SK-N-SH (cell line): ENCODE data around the gene ZBTB7B. TPM values are rescaled to one million over a fixed set of nuclear protein-coding genes. Genes with fewer than 3 reads are reported as not detected.

ENCODE experiments used
- CTCF ChIA-PET: fragments of 300-600, 350-600 bp; formaldehyde crosslinking; extraction: SDS; loops from one replicate; lab custom pipeline; 2021; lab: Yijun Ruan, JAX
- POLR2A ChIA-PET: fragments of 350-600 bp; sonication (Branson Sonifier 250); formaldehyde crosslinking; extraction: SDS; loops from one replicate; lab custom pipeline; 2020; ENCODE audit warnings: antibody characterized with exemption, inconsistent platforms; lab: Yijun Ruan, JAX
- DNase-seq: peaks from one replicate; pipeline ENCODE4 v3.0.0; 2012
- H2AFZ ChIP-seq: fragments of 200-600 bp; sonication (generic); 2 replicates; pipeline ENCODE4 v1.8.1; 2016; ENCODE audit warnings: antibody characterized with exemption, mild to moderate bottlenecking, low read depth
- H3F3A ChIP-seq: fragments of 200-600 bp; sonication (generic); replicated peaks from 2 replicates; pipeline ENCODE3; 2016; ENCODE audit warnings: antibody characterized with exemption, mild to moderate bottlenecking; ENCODE audit not compliant: insufficient read depth
- H3K27ac ChIP-seq, 2 experiments: fragments of 200-500 bp in 1 of 2; fragments of 200-600 bp in 1 of 2; sonication (Bioruptor generic) in 1 of 2; sonication (generic), shearing (Covaris generic) in 1 of 2; 2 replicates each; pipeline versions ENCODE4 v1.5.1 to v1.6.1; 2014 to 2016; ENCODE audit warnings: low read depth in 2 of 2, inconsistent platforms in 1 of 2, low read length in 1 of 2, mild to moderate bottlenecking in 1 of 2, mixed read lengths in 1 of 2
- H3K27me3 ChIP-seq: fragments of 200-600 bp; sonication (generic), shearing (Covaris generic); 2 replicates; pipeline ENCODE4 v1.6.1; 2016; ENCODE audit warnings: mixed run types; ENCODE audit not compliant: insufficient read depth
- H3K36me3 ChIP-seq, 2 experiments: fragments of 200-500 bp in 1 of 2; fragments of 200-600 bp in 1 of 2; sonication (Bioruptor generic) in 1 of 2; sonication (generic) in 1 of 2; replicated peaks in 1 of 2; 2 replicates each; pipeline versions ENCODE3 to v1.5.1; 2014 to 2016; ENCODE audit warnings: low read length in 1 of 2, mild to moderate bottlenecking in 1 of 2; ENCODE audit not compliant: insufficient read depth in 2 of 2, control insufficient read depth in 1 of 2
- H3K4me1 ChIP-seq, 2 experiments: fragments of 200-500 bp in 1 of 2; fragments of 200-600 bp in 1 of 2; sonication (Bioruptor generic) in 1 of 2; sonication (generic), shearing (Covaris generic) in 1 of 2; 2 replicates each; pipeline versions ENCODE4 v1.5.1 to v1.6.1; 2014 to 2016; ENCODE audit warnings: low read depth in 1 of 2, low read length in 1 of 2, mixed run types in 1 of 2; ENCODE audit not compliant: insufficient read depth in 2 of 2, control insufficient read depth in 1 of 2
- H3K4me2 ChIP-seq: fragments of 200-600 bp; sonication (generic), shearing (Covaris generic); 2 replicates; pipeline ENCODE4 v1.6.1; 2017; ENCODE audit warnings: mixed run types
- H3K4me3 ChIP-seq, 2 experiments: fragments of 200-500 bp in 1 of 2; fragments of 200-600 bp in 1 of 2; sonication (Bioruptor generic) in 1 of 2; sonication (generic), shearing (Covaris generic) in 1 of 2; 2 replicates each; pipeline versions ENCODE4 v1.5.1 to v1.8.1; 2014 to 2016; ENCODE audit warnings: low read depth in 2 of 2, inconsistent platforms in 1 of 2, low read length in 1 of 2, mild to moderate bottlenecking in 1 of 2, mixed read lengths in 1 of 2, moderate library complexity in 1 of 2
- H3K79me2 ChIP-seq: fragments of 200-600 bp; sonication (generic); 2 replicates; pipeline ENCODE4 v1.8.1; 2017; ENCODE audit warnings: mild to moderate bottlenecking; ENCODE audit not compliant: insufficient read depth
- H3K9ac ChIP-seq: fragments of 200-600 bp; sonication (generic); 2 replicates; pipeline ENCODE4 v1.6.1; 2017; ENCODE audit warnings: mixed run types
- H3K9me2 ChIP-seq: fragments of 200-600 bp; sonication (generic); 2 replicates; pipeline ENCODE4 v1.6.1; 2017; ENCODE audit warnings: mixed run types
- H3K9me3 ChIP-seq: fragments of 200-600 bp; sonication (generic); 2 replicates; pipeline ENCODE4 v1.6.1; 2017; ENCODE audit warnings: mixed run types, mild to moderate bottlenecking, moderate library complexity
- H4K20me1 ChIP-seq: fragments of 200-600 bp; sonication (generic); 2 replicates; pipeline ENCODE4 v1.6.1; 2017; ENCODE audit warnings: mild to moderate bottlenecking, mixed run types; ENCODE audit not compliant: insufficient read depth
- CHD2 ChIP-seq: fragments of 150-350 bp; IDR thresholded peaks from 2 replicates; pipeline ENCODE4 v1.6.1; 2018; ENCODE audit warnings: low read length; ENCODE audit not compliant: partially characterized antibody
- ELF1 ChIP-seq: IDR thresholded peaks from 2 replicates; pipeline ENCODE4 v1.4.0; 2012
- EP300 ChIP-seq, 2 experiments: IDR thresholded peaks; 2 replicates each; pipeline versions ENCODE4 v1.4.0 to v1.6.1; 2012; ENCODE audit warnings: borderline replicate concordance in 1 of 2, low read depth in 1 of 2, low read length in 1 of 2
- FOXJ3 ChIP-seq: sonication (generic); formaldehyde crosslinking; IDR thresholded peaks from 2 replicates; pipeline ENCODE4 v1.5.1; 2020; ENCODE audit warnings: mild to moderate bottlenecking, missing genetic modification reagents
- FOXM1 ChIP-seq: IDR thresholded peaks from 2 replicates; pipeline ENCODE4 v1.4.0; 2012; ENCODE audit warnings: low read depth, mild to moderate bottlenecking
- GABPA ChIP-seq: IDR thresholded peaks from 2 replicates; pipeline ENCODE4 v1.4.0; 2012; ENCODE audit warnings: low read depth, mild to moderate bottlenecking
- JUND ChIP-seq: IDR thresholded peaks from 2 replicates; pipeline ENCODE4 v1.4.0; 2012
- MEF2A ChIP-seq: IDR thresholded peaks from 2 replicates; pipeline ENCODE4 v1.4.0; 2012; ENCODE audit warnings: low read depth, borderline replicate concordance
- NRF1 ChIP-seq: IDR thresholded peaks from 2 replicates; pipeline ENCODE4 v1.6.1; 2012; ENCODE audit warnings: low read depth, mild to moderate bottlenecking, low read length
- POLR2AphosphoS5 ChIP-seq: IDR thresholded peaks from 2 replicates; pipeline ENCODE4 v1.6.1; 2012; ENCODE audit warnings: low read depth, low read length
- RAD21 ChIP-seq: IDR thresholded peaks from 2 replicates; pipeline ENCODE4 v1.6.1; 2012; ENCODE audit warnings: mild to moderate bottlenecking, low read length
- RCOR1 ChIP-seq: fragments of 150-350 bp; IDR thresholded peaks from 2 replicates; pipeline ENCODE4 v1.6.1; 2017; ENCODE audit warnings: antibody characterized with exemption, low read length
- RXRA ChIP-seq: IDR thresholded peaks from 2 replicates; pipeline ENCODE4 v1.4.0; 2012; ENCODE audit warnings: low read depth, mild to moderate bottlenecking, borderline replicate concordance
- SIN3A ChIP-seq: IDR thresholded peaks from 2 replicates; pipeline ENCODE4 v1.6.1; 2012; ENCODE audit warnings: low read depth, mild to moderate bottlenecking, low read length, moderate library complexity, borderline replicate concordance
- YY1 ChIP-seq: IDR thresholded peaks from 2 replicates; pipeline ENCODE4 v1.4.0; 2012; ENCODE audit warnings: low read depth, mild to moderate bottlenecking
- WGBS: methylation state at CpG from one replicate; pipeline ENCODE4 v1.1.6; 2017; ENCODE audit warnings: low lambda C conversion rate; 5-methylcytosine and 5-hydroxymethylcytosine counted together
- polyA plus RNA-seq, 3 experiments: library from polyadenylated mRNA; depleted of rRNA; stranded (reverse); fragments of >200 nt; gene quantifications; 2 replicates each; pipeline ENCODE4 v1.2.3, GENCODE V29; 2012
- TF ChIP-seq, protein P1 (sequence below): IDR thresholded peaks from 2 replicates; pipeline ENCODE4 v1.4.0; 2012; ENCODE audit warnings: low read depth
- TF ChIP-seq, protein P2 (sequence below): IDR thresholded peaks from 2 replicates; pipeline ENCODE4 v1.4.0; 2012; ENCODE audit warnings: low read depth, borderline replicate concordance
- TF ChIP-seq, protein P3 (sequence below): fragments of 150-350 bp; IDR thresholded peaks from 2 replicates; pipeline ENCODE4 v1.6.1; 2016; ENCODE audit warnings: mild to moderate bottlenecking, low read depth, low read length
- TF ChIP-seq, protein P4 (sequence below): IDR thresholded peaks from 2 replicates; pipeline ENCODE4; 2012
- TF ChIP-seq, protein P5 (sequence below): IDR thresholded peaks from 2 replicates; pipeline ENCODE4 v1.6.1; 2012; ENCODE audit warnings: mild to moderate bottlenecking, low read depth, low read length, moderate library complexity

Gene ZBTB7B
- polyA plus RNA-seq, 1 of the 3 experiments (the other 2 are of a cell fraction): 15.7 TPM

DNA sequence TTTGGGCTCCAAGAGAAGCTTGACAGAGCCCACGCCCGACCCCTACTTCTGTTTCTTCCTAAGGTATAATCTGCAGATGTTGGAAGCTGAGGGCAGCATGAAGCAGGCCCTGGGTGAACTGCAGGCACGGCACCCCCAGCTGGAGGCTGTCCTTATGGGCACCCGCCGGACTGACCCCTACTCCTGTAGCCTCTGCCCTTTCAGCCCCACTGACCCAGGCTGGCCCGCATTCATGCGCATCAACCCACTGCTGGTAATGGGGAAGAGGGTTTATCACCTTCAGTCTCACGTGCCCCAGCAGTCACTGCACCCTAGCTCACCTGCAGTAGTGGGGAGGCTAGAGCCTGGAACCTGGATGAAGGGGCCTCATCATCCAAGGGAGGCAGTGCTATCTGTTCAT is 12.3 kb upstream of the ZBTB7B start:
- CTCF ChIA-PET: interaction anchor here (0.7 to 2.1 kb wide), 2 partner anchors 9 to 275 kb away, joined by 3 to 17 read pairs; no protein-coding TSS in a partner anchor
- Histone ChIP-seq H2AFZ (no peak overlapping the region), H3K4me3 (no peak overlapping the region), H3K9me3 (no peaks in the 10 kb centered on the region), H3K4me1 (peaks cover 0 to 30% of the 10 kb centered on the region in 2 experiments; a peak in 2 of 4 replicates), H3K27me3 (no peaks in the 10 kb centered on the region), H4K20me1 (no peaks in the 10 kb centered on the region), H3K9me2 (no peaks in the 10 kb centered on the region), H3K36me3 (peaks cover 24 to 33% of the 10 kb centered on the region in 2 experiments), H3K27ac (no peak overlapping the region), H3K79me2 (peaks cover 34% of the 10 kb centered on the region), H3F3A (no peaks in the 10 kb centered on the region)
- 97% methylated on average over 6 of the region's 8 CpGs for WGBS
- TF ChIP-seq JUND (no peak), FOXM1 (no peak), RCOR1 (no peak), MEF2A (no peak), SIN3A (no peak), CHD2 (no peak), ELF1 (no peak), RAD21 (no peak), GABPA (no peak), FOXJ3 (CRISPR knock-in tag) (no peak), RXRA (no peak), EP300 (IDR thresholded peaks at IDR 0.05; ENCODE audit: borderline replicate concordance in 1 of 2, low read depth in 1 of 2, low read length in 1 of 2) (no peak), NRF1 (no peak), POLR2AphosphoS5 (no peak), YY1 (no peak)
- TF ChIP-seq, protein P1, sequence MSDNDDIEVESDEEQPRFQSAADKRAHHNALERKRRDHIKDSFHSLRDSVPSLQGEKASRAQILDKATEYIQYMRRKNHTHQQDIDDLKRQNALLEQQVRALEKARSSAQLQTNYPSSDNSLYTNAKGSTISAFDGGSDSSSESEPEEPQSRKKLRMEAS: no peak
- TF ChIP-seq, protein P2, sequence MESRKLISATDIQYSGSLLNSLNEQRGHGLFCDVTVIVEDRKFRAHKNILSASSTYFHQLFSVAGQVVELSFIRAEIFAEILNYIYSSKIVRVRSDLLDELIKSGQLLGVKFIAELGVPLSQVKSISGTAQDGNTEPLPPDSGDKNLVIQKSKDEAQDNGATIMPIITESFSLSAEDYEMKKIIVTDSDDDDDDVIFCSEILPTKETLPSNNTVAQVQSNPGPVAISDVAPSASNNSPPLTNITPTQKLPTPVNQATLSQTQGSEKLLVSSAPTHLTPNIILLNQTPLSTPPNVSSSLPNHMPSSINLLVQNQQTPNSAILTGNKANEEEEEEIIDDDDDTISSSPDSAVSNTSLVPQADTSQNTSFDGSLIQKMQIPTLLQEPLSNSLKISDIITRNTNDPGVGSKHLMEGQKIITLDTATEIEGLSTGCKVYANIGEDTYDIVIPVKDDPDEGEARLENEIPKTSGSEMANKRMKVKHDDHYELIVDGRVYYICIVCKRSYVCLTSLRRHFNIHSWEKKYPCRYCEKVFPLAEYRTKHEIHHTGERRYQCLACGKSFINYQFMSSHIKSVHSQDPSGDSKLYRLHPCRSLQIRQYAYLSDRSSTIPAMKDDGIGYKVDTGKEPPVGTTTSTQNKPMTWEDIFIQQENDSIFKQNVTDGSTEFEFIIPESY: no peak
- TF ChIP-seq, protein P3, sequence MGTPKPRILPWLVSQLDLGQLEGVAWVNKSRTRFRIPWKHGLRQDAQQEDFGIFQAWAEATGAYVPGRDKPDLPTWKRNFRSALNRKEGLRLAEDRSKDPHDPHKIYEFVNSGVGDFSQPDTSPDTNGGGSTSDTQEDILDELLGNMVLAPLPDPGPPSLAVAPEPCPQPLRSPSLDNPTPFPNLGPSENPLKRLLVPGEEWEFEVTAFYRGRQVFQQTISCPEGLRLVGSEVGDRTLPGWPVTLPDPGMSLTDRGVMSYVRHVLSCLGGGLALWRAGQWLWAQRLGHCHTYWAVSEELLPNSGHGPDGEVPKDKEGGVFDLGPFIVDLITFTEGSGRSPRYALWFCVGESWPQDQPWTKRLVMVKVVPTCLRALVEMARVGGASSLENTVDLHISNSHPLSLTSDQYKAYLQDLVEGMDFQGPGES: no peak
- TF ChIP-seq, protein P4, sequence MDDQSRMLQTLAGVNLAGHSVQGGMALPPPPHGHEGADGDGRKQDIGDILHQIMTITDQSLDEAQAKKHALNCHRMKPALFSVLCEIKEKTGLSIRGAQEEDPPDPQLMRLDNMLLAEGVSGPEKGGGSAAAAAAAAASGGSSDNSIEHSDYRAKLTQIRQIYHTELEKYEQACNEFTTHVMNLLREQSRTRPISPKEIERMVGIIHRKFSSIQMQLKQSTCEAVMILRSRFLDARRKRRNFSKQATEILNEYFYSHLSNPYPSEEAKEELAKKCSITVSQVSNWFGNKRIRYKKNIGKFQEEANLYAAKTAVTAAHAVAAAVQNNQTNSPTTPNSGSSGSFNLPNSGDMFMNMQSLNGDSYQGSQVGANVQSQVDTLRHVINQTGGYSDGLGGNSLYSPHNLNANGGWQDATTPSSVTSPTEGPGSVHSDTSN: no peak
- TF ChIP-seq, protein P5, sequence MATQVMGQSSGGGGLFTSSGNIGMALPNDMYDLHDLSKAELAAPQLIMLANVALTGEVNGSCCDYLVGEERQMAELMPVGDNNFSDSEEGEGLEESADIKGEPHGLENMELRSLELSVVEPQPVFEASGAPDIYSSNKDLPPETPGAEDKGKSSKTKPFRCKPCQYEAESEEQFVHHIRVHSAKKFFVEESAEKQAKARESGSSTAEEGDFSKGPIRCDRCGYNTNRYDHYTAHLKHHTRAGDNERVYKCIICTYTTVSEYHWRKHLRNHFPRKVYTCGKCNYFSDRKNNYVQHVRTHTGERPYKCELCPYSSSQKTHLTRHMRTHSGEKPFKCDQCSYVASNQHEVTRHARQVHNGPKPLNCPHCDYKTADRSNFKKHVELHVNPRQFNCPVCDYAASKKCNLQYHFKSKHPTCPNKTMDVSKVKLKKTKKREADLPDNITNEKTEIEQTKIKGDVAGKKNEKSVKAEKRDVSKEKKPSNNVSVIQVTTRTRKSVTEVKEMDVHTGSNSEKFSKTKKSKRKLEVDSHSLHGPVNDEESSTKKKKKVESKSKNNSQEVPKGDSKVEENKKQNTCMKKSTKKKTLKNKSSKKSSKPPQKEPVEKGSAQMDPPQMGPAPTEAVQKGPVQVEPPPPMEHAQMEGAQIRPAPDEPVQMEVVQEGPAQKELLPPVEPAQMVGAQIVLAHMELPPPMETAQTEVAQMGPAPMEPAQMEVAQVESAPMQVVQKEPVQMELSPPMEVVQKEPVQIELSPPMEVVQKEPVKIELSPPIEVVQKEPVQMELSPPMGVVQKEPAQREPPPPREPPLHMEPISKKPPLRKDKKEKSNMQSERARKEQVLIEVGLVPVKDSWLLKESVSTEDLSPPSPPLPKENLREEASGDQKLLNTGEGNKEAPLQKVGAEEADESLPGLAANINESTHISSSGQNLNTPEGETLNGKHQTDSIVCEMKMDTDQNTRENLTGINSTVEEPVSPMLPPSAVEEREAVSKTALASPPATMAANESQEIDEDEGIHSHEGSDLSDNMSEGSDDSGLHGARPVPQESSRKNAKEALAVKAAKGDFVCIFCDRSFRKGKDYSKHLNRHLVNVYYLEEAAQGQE: no peak
- TF ChIP-seq, all 33 proteins: peak for 0
- Histone ChIP-seq H3K9ac (no peak overlapping the region), H3K4me2 (no peak overlapping the region)
- POLR2A ChIA-PET: interaction anchor here (1.4 kb wide), 1 partner anchor 12 kb away, joined by 4 read pairs; no protein-coding TSS in a partner anchor
- DNase-seq: peak; percentile 1
